SH-SY5Y (cell line): ENCODE results near the gene YWHAQ.

Experiments used
- GATA2 ChIP-seq: IDR thresholded peaks from 2 replicates; pipeline ENCODE4 v1.6.1; 2011; ENCODE audit warnings: mild to moderate bottlenecking, low read depth, low read length
- GATA3 ChIP-seq: IDR thresholded peaks from 2 replicates; pipeline ENCODE4 v1.6.1; 2011; ENCODE audit warnings: low read depth, mild to moderate bottlenecking, low read length, moderate library complexity

GRCh38 chr2:9627310-9627709, 3.5 kb downstream of the YWHAQ start:
- TF ChIP-seq GATA2 (no peak), GATA3 (no peak)
